ENCODE data around the gene RASIP1. TPM values are rescaled to one million over a fixed set of nuclear protein-coding genes. Genes with fewer than 3 reads are reported as not detected.

Gene RASIP1
- total and polyA plus RNA-seq, 2 donors (not counting 1 experiment from before 2014, with no cell fraction given) = 0.20 TPM; not detected in 1

- POLR2A ChIA-PET = no interaction called here
These were observed 37.7 kb downstream of the RASIP1 start for GRCh38 chr19:48702701-48703100.

GRCh38 chr19:48698046-48698445 is 42.4 kb downstream of the RASIP1 start:
- H3K4me3 Mint-ChIP-seq = no peak overlapping the region
- Histone ChIP-seq H3K9me3 (ENCODE audit: control extremely low read depth in 1 of 3, control insufficient read depth in 2 of 3, insufficient read depth in 1 of 3, low read length in 2 of 3) (peaks cover 0 to 8% (median 1%) of the 10 kb centered on the region in 3 donors), H3K4me3 (ENCODE audit: control extremely low read depth in 1 of 5, extremely low read depth in 1 of 5, insufficient read depth in 1 of 5, low read depth in 2 of 5, low read length in 4 of 5) (no peak overlapping the region), H3K4me2 (replicated peaks; ENCODE audit: low read depth, low read length, poor library complexity, severe bottlenecking) (no peak overlapping the region), H3K79me2 (ENCODE audit: control insufficient read depth, insufficient read depth, low read length) (no peaks in the 10 kb centered on the region), H3K4me1 (ENCODE audit: control insufficient read depth in 2 of 2, insufficient read depth in 2 of 2, low read length in 2 of 2) (peaks cover 9 to 11% of the 10 kb centered on the region in 2 donors), H3K36me3 (replicated peaks in 1 of 2; ENCODE audit: control extremely low read depth in 1 of 2, control insufficient read depth in 1 of 2, extremely low read depth in 1 of 2, insufficient read depth in 2 of 2, low read length in 1 of 2) (peaks cover 0 to 2% of the 10 kb centered on the region in 2 experiments), H4K20me1 (ENCODE audit: control insufficient read depth, insufficient read depth, low read length, poor library complexity, severe bottlenecking) (no peaks in the 10 kb centered on the region), H3K27ac (ENCODE audit: low read length in 2 of 2) (no peak overlapping the region), H3K9ac (ENCODE audit: low read length) (no peak overlapping the region), H2AFZ (ENCODE audit: insufficient read depth, low read depth, low read length, poor library complexity, severe bottlenecking) (no peak overlapping the region), H3K27me3 (replicated peaks in 1 of 4; ENCODE audit: control extremely low read depth in 1 of 4, control insufficient read depth in 3 of 4, insufficient read depth in 4 of 4, low read length in 3 of 4) (peaks cover 0 to 26% (median 5%) of the 10 kb centered on the region in 4 experiments)
- intact Hi-C loops (cut with micrococcal nuclease) = no loop called here
- no peak overlapping the region for H3K27ac Mint-ChIP-seq
- H3K9me3 Mint-ChIP-seq (ENCODE audit: insufficient read depth) = no peaks in the 10 kb centered on the region
- DNase-seq (no peak), ATAC-seq (ENCODE audit: low read depth) (no peak)
- 42% methylated on average over 3 of the region's 4 CpGs for WGBS (ENCODE audit: insufficient coverage)
- POLR2A ChIA-PET = interaction anchor here (0.7 kb wide), 1 partner anchor 653 kb away, joined by 7 read pairs; no protein-coding TSS in a partner anchor
- CTCF ChIA-PET = interaction anchor here (0.7 kb wide), 1 partner anchor 1649 kb away, joined by 5 read pairs; no protein-coding TSS in a partner anchor
- no peak for TF ChIP-seq EZH2 (IDR thresholded peaks at IDR 0.05; ENCODE audit: borderline replicate concordance, insufficient read depth, low read depth, low read length, poor library complexity, severe bottlenecking)
- no peak for TF ChIP-seq CTCF (IDR thresholded peaks at IDR 0.05)
- H3K4me1 Mint-ChIP-seq = peaks cover 10% of the 10 kb centered on the region
- peaks cover 14% of the 10 kb centered on the region for H3K27me3 Mint-ChIP-seq

More at GRCh38 chr19:48702701-48703100, 37.7 kb downstream of the RASIP1 start:
- Mint-ChIP-seq H3K27ac (no peak overlapping the region), H3K9me3 (ENCODE audit: insufficient read depth) (no peaks in the 10 kb centered on the region), H3K27me3 (peaks cover 4% of the 10 kb centered on the region), H3K4me1 (no peaks in the 10 kb centered on the region), H3K4me3 (no peak overlapping the region)
- no peak overlapping the region for H3K4me2 ChIP-seq (replicated peaks; ENCODE audit: low read depth, low read length, poor library complexity, severe bottlenecking)
- CTCF ChIA-PET = no interaction called here
- DNase-seq (no peak), ATAC-seq (ENCODE audit: low read depth) (no peak)
- H3K4me1 ChIP-seq (ENCODE audit: control insufficient read depth in 2 of 2, insufficient read depth in 2 of 2, low read length in 2 of 2) = no peaks in the 10 kb centered on the region
- no peak overlapping the region for H3K27ac ChIP-seq (ENCODE audit: low read length in 2 of 2)
- H2AFZ ChIP-seq (ENCODE audit: insufficient read depth, low read depth, low read length, poor library complexity, severe bottlenecking) = no peak overlapping the region
- TF ChIP-seq CTCF (IDR thresholded peaks at IDR 0.05) (no peak), EZH2 (IDR thresholded peaks at IDR 0.05; ENCODE audit: borderline replicate concordance, insufficient read depth, low read depth, low read length, poor library complexity, severe bottlenecking) (no peak)
- peaks cover 0 to 1% (median 0%) of the 10 kb centered on the region in 3 donors for H3K9me3 ChIP-seq (ENCODE audit: control extremely low read depth in 1 of 3, control insufficient read depth in 2 of 3, insufficient read depth in 1 of 3, low read length in 2 of 3)
- H4K20me1 ChIP-seq (ENCODE audit: control insufficient read depth, insufficient read depth, low read length, poor library complexity, severe bottlenecking) = no peaks in the 10 kb centered on the region
- WGBS (ENCODE audit: insufficient coverage) = 94% methylated on average over 13 of the region's 13 CpGs
- H3K9ac ChIP-seq (ENCODE audit: low read length) = no peak overlapping the region
- H3K27me3 ChIP-seq (replicated peaks in 1 of 4; ENCODE audit: control extremely low read depth in 1 of 4, control insufficient read depth in 3 of 4, insufficient read depth in 4 of 4, low read length in 3 of 4) = peaks cover 0 to 7% (median under 1%) of the 10 kb centered on the region in 4 experiments
- no peak overlapping the region for H3K4me3 ChIP-seq (ENCODE audit: control extremely low read depth in 1 of 5, extremely low read depth in 1 of 5, insufficient read depth in 1 of 5, low read depth in 2 of 5, low read length in 4 of 5)
- H3K36me3 ChIP-seq (replicated peaks in 1 of 2; ENCODE audit: control extremely low read depth in 1 of 2, control insufficient read depth in 1 of 2, extremely low read depth in 1 of 2, insufficient read depth in 2 of 2, low read length in 1 of 2) = peaks cover 0 to 2% of the 10 kb centered on the region in 2 experiments
- no peaks in the 10 kb centered on the region for H3K79me2 ChIP-seq (ENCODE audit: control insufficient read depth, insufficient read depth, low read length)
- intact Hi-C loops (cut with micrococcal nuclease) = no loop called here
